Activated CD8-positive, alpha-beta memory T cell treated with anti-CD3 and anti-CD28 coated beads, Interleukin-2, amount 50 U/mL, for 4 hours (primary cell): ENCODE results near the gene CCDC149.

Source experiments
- DNase-seq: peaks from one replicate; pipeline ENCODE4 v3.0.0-alpha.2; 2020

Gene CCDC149

GRCh38 chr4:24837781-24838180 is 75.1 kb downstream of the CCDC149 start:
- no peak for DNase-seq

- DNase-seq: no peak
Measured at GRCh38 chr4:24837336-24837735, 75.5 kb downstream of the CCDC149 start.

- DNase-seq: no peak
Measured at GRCh38 chr4:24836661-24837242, 76.1 kb downstream of the CCDC149 start.

- DNase-seq: no peak
Measured at GRCh38 chr4:24835696-24836095, 77.1 kb downstream of the CCDC149 start.

GRCh38 chr4:24831637-24832036 is 81.2 kb downstream of the CCDC149 start:
- DNase-seq: no peak

- no peak for DNase-seq
Measured at GRCh38 chr4:24824720-24825119, 88.1 kb downstream of the CCDC149 start.

- DNase-seq: no peak
Measured at GRCh38 chr4:24820541-24820940, 92.3 kb downstream of the CCDC149 start.

GRCh38 chr4:24816797-24817196 is 96.0 kb downstream of the CCDC149 start:
- no peak for DNase-seq

- no peak for DNase-seq
Measured at GRCh38 chr4:24813732-24814131, 99.1 kb downstream of the CCDC149 start.

GRCh38 chr4:24810871-24811631 is 101.8 kb downstream of the CCDC149 start:
- no peak for DNase-seq

GRCh38 chr4:24809815-24810405 is 102.9 kb downstream of the CCDC149 start:
- DNase-seq: no peak

- no peak for DNase-seq
Measured at GRCh38 chr4:24809376-24809775, 103.5 kb downstream of the CCDC149 start.

GRCh38 chr4:24808955-24809354 is 103.9 kb downstream of the CCDC149 start:
- DNase-seq: no peak

- DNase-seq: no peak
Measured at GRCh38 chr4:24808261-24808660, 104.6 kb downstream of the CCDC149 start.

- DNase-seq: no peak
Measured at GRCh38 chr4:24807611-24808010, 105.2 kb downstream of the CCDC149 start.

- no peak for DNase-seq
Measured at GRCh38 chr4:24806206-24806990, 106.4 kb downstream of the CCDC149 start.

- DNase-seq: no peak
Measured at GRCh38 chr4:24805566-24805965, 107.3 kb downstream of the CCDC149 start.

- no peak for DNase-seq
Measured at GRCh38 chr4:24805067-24805466, 107.8 kb downstream of the CCDC149 start.

- DNase-seq: no peak
Measured at GRCh38 chr4:24802648-24803047, 110.2 kb downstream of the CCDC149 start.

- no peak for DNase-seq
Measured at GRCh38 chr4:24801136-24801855, 111.5 kb downstream of the CCDC149 start.

GRCh38 chr4:24800325-24800895 is 112.4 kb downstream of the CCDC149 start:
- no peak for DNase-seq

GRCh38 chr4:24799544-24800324 is 113.1 kb downstream of the CCDC149 start:
- DNase-seq: no peak
